GM21447 (cell line): ENCODE results near the gene RAB34.
A peak's percentile ranks its signal among the peaks of the same experiment; 100 is the strongest.

ENCODE experiments used
- ATAC-seq: cut with Tn5 transposase; IDR thresholded peaks from one replicate; pipeline ENCODE4 v1.9.1; 2021; ENCODE audit not compliant: unreplicated experiment

Gene RAB34

DNA sequence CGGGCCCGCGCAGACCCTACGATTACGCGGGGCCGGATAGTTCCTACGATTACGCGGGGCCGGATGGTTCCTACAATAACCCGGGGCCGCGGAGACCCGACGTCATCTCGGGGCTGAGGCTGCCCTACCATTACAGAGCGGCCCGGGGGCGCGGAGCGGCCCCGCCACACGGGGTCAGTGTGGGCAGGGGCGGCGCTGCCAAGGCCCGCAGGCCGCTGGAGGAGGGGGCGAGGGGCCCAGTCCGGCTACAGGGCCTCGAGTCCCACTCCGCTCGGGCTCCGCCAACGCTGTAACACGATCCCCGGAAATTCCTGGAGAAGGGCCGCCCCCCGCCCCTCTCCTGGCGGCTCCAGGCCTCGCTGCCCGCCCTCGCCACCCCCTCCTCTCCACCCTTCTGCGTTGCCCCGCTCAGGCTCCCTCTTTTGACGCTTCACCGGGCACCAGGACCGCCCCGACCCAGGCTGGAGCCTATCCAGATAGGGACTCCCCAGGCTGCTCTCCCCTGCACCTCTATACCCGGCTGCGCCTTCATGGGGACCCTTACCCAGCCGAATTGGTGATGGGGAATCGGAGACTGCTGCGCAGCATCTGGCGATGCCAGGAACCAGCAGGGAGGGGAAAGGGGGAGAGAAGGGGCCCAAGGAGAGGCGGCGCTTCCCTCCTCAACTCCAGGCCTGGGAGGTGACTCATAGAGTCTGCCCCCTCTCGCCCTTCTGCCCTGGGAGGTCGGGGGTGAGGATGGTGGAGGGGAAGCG is at the start of gene RAB34:
RAB34 (minus strand) TSS at position 291 of the 755 bp plus-strand sequence. CDS start 602 bp downstream, outside the sequence.
- ATAC-seq: no peak

DNA sequence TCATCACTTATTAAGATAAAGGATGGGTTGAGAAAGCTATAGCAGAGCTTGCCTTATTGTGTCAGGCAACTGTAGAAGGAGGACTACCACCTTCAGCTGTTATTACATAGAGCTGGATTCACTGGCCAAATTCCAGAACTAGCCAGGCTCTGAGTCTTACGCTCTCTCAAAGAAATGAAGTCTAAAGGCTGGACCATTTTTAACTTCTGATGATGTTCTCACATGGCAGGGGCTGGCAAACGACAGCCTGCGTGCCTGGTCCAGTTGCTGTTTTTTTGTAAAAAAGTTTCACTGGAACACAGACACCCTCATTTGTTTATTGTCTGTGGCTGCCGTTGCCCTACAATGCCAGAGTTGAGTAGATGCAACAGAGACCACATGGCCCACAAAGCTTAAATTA is 47.4 kb upstream of the RAB34 start:
- no peak for ATAC-seq

DNA sequence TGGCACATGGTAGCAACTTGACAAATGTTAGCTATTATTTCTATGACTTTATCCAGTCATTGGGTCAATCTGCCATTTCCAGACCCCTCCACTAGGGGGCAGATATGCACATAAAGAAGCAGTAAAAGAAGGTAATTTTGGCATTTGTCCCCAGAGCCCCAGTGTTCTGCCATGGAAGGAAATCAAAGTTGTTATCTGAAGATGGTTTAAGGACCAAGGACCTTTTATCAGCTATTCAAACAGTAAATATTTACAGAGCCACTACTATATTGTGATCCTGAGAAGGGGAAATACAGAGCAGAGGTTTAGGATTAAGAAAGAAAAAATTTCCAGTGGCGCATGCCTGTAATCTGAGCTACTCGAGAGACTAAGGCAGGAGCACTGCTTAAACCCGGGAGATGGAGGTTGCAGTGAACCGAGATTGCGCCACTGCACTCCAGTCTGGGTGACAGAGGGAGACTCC is 46.2 kb upstream of the RAB34 start:
- peak; percentile 34 for ATAC-seq

DNA sequence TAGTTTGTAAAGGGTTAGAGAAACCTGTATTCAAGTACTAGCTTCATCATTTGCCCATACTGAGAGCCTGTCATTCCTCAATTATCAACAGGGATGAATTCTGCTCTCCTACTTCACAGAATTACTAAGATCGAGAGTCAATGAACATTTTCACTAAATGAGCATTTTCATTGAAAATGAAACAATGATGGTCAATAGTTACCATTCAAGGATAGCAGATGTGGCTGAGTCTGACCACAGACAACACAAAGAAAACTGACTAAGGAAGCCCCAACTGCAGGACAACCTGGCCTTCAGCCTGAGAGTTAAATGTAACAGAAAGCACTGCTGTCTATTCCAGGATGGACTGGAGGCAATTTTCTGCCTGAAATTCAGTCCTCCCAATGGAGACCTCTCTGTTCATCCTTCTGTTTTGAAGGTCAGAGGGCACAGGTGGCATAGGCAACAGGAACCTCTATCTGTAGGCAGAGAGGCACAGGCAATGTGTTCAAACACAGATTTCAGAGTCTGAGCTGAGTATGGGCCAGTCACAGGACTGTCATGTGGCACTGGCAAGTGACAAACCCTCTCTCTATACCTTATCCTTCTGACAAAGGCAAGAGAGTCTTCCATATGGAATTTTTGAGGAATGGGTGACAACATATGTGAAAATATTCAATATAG is 45.6 kb upstream of the RAB34 start:
- ATAC-seq: peak; percentile 56

DNA sequence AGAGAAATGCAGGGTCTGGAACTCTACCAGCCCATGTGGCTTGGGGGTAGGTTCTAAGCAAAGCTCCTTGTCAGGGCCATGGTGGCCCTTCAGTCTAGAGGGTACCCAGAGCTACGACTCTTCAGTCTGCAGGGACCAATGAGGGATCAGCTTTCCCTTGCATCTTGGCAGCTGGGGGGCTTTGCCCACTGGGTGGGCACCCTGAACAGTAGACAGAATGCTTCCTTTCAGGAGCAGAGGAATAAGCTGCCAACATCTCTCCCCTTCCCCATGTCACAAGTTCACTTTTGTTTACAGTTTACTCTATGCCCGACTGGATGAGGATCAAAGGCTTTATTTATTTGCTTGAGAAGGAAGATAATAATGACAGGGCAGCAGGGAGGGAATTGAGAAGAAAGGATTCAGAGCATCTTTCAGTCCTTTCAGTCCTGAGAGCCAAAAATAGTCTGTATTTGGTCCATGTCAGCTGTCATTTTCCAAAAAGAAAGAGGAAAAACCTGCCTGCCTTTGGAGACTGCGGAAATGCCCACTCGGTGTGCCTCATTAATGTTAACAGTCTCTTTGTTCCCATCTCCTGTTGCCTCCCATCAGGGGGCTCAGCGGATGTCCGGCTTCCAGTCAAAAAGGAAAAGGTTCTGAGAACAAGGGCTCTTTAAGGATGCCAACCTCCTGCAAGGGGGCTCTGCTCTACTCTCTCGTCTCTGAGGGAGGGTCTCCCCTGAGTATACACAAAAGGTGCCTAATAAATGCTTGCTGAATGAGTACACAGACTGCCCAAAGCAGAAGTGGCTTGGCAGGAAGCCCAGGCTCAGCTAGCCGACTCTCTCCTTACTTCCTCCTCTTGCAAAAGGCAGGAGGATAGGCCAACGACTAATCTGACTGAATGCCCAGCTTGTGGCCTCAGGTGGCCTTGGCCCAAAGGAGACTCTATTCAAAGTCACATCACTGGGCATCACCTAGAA is 43.2 kb upstream of the RAB34 start:
- no peak for ATAC-seq

DNA sequence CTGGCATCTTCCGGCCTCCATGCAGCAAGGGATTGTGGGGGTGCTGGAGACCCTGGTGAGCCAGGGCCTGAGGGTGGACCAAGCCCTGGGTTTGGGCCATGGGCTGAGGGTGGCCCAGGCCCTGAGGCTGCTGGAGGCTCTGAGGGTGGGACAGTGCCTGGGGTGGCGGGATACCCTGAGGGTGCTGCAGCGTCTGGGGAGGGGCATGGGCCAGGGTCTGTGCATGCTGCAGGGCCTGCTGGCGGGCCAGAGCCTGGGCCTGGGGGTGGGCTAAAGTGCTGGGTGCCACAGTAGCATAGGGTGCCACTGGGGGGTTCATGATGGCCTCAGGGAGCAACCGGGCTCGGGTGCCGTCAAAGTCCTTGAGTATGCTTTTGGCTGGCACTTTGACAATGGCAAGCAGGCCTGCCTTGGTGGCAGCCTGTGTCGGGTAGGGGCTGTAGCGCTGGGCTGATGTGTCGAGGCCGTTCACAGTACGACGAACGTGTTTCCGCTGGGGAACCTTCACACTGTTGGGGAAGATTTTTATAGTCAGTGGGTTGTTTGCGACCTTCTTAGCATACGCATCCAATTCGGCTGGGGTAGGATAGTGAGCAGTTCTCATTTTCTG is 41.7 kb upstream of the RAB34 start:
- no peak for ATAC-seq

GRCh38 chr17:28758411-28759121 is 40.9 kb upstream of the RAB34 start:
- no peak for ATAC-seq

DNA sequence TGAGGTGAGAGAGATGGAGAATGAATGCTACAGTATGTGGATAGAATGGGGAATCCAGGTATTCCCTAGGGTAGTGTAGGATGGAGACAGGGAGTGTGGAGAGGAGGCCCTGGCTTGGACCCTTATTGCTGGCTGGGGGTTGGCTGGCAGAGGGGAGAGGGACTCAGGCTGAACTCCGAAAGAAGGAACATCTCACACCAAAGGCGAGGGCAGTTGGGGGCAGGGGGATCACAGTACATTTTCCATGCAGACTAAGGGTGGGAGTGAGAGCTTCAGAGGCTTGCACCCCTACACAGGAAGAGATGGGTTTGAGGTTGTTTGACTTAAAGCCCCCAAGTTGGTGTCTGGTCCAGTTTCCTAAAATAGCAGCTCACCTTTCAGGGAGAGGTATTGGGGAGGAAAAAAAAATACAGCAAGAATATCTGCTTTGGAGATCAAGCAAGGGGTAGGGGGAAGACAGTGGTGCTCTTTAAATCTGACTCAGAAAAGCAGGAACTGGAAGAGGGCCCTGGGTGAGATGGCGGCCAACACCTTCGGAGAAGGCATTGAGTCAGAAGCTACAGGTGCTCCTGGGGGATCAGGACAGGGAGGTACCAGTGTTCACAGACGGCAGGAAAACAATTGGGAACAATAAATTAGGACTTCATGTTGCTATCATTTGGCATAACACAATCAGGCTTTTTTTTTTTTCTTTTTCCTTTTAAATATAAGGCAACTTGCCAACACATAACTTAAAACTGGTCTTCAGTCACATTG is 38.6 kb upstream of the RAB34 start:
- no peak for ATAC-seq

DNA sequence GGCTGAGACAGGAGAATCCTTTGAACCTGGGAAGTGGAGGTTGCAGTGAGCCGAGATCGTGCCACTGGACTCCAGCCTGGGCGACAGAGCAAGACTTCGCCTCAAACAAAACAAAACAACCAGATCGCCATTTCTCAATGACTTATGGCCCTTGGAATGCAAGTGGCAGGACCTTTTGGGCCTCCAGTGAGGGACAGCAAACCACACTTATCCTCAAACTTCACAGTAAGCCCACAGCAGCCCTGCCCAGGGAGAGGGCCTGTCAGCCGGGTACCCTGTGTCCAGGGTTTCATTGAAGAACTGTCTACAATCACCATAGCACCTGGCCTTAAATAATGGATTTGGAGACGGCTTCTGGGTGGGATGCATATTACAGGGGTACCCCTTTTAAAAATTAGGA is 37.8 kb upstream of the RAB34 start:
- ATAC-seq: no peak

- ATAC-seq: no peak
Observed at GRCh38 chr17:28751600-28752366, 34.1 kb upstream of the RAB34 start.

- peak; percentile 59 for ATAC-seq
Observed at GRCh38 chr17:28750178-28751047, 32.7 kb upstream of the RAB34 start.

DNA sequence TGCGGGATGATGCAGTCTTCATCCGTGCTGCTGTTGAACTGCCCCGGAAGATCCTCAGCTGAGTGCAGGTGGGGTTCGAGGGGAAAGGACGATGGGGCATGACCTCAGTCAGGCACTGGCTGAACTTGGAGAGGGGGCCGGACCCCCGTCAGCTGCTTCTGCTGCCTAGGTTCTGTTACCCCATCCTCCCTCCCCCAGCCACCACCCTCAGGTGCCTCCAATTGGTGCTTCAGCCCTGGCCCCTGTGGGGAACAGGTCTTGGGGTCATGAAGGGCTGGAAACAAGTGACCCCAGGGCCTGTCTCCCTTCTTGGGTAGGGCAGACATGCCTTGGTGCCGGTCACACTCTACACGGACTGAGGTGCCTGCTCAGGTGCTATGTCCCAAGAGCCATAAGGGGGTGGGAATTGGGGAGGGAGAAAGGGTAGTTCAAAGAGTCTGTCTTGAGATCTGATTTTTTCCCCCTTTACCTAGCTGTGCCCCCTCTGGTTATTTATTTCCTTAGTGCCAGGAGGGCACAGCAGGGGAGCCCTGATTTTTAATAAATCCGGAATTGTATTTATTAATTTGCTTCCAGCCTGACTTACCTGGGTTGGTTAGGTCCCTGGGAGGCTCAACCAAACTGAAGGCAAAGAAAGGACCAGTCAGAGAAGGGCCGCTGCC is 32.0 kb upstream of the RAB34 start:
- ATAC-seq: no peak

DNA sequence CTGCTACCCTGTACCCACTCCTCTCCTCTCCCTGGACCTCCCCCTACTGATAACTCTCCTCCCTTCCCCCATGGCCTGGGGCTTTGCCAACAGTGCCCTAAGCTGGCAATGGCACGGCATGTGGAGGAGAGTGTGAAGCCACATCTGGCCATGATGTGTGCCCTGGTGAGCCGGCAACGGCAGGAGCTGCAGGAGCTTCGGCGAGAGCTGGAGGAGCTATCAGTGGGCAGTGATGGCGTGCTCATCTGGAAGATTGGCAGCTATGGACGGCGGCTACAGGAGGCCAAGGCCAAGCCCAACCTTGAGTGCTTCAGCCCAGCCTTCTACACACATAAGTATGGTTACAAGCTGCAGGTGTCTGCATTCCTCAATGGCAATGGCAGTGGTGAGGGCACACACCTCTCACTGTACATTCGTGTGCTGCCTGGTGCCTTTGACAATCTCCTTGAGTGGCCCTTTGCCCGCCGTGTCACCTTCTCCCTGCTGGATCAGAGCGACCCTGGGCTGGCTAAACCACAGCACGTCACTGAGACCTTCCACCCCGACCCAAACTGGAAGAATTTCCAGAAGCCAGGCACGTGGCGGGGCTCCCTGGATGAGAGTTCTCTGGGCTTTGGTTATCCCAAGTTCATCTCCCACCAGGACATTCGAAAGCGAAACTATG is 31.3 kb upstream of the RAB34 start:
- no peak for ATAC-seq

- ATAC-seq: no peak
Observed at GRCh38 chr17:28747801-28748750, 30.4 kb upstream of the RAB34 start.

DNA sequence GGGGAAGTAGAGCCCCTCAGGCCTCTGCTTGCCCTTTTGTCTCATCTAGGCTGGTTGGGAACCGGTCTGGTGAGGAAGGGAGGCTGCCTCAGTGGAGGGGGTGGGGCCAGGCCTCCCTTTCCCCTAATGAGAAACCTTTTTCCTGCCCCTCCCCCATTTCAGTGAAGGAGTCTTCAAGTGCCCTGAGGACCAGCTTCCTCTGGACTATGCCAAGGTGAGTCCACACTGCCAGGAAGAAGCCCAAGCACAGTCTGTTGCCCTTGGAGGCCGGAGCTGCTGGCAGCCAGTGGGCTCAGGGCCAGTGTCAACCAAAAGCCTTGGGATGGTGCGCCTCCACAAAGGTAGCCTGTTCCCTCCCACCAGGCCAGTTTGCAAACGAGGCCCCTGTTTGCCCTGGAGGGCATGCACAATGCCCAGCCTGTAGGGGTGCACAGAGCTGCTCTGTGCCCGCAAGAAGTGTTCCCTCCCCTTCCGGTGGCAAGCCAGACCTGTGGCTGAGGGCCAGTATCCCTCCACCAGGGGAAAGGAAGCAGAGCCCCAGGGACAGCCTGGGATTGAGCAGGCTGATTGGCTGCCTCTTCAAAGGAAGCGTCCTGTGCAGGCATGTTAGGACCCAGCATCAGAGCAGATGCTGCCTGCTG is 29.5 kb upstream of the RAB34 start:
- ATAC-seq: no peak
